GM23338 (cell line): ENCODE measurements around the gene GRID2IP. TPM values are rescaled to one million over a fixed set of nuclear protein-coding genes. Genes with fewer than 3 reads are reported as not detected.
A peak's percentile ranks its signal among the peaks of the same experiment; 100 is the strongest.

ENCODE experiments used
- ATAC-seq: fragments of 200-7000 bp; cut with Tn5 transposase; 3 replicates; pipeline ENCODE4 v1.9.1; 2020
- DNase-seq: peaks from one replicate; pipeline ENCODE4 v3.0.0-alpha.2; 2015; ENCODE audit warnings: low spot score
- H2AFZ ChIP-seq: fragments of 200-600 bp; sonication (generic); 2 replicates; pipeline ENCODE4 v1.8.0; 2016; ENCODE audit warnings: antibody characterized with exemption, mild to moderate bottlenecking, moderate library complexity
- H3F3A ChIP-seq: fragments of 200-600 bp; sonication (generic); replicated peaks from 2 replicates; pipeline ENCODE4 v1.8.0; 2017; ENCODE audit warnings: antibody characterized with exemption, mixed run types, low read depth
- H3K27ac ChIP-seq: fragments of 200-600 bp; sonication (generic); 2 replicates; pipeline ENCODE4 v1.6.1; 2016; ENCODE audit warnings: low read depth
- H3K27me3 ChIP-seq: fragments of 200-600 bp; sonication (generic); 2 replicates; pipeline ENCODE4 v1.8.0; 2016; ENCODE audit warnings: mild to moderate bottlenecking, mixed run types, moderate library complexity; ENCODE audit not compliant: insufficient read depth
- H3K36me3 ChIP-seq: fragments of 200-600 bp; sonication (generic); 2 replicates; pipeline ENCODE4 v1.8.0; 2016; ENCODE audit warnings: mild to moderate bottlenecking; ENCODE audit not compliant: insufficient read depth
- H3K4me1 ChIP-seq: fragments of 200-600 bp; sonication (generic); 2 replicates; pipeline ENCODE4 v1.8.0; 2016; ENCODE audit warnings: mild to moderate bottlenecking, moderate library complexity; ENCODE audit not compliant: insufficient read depth
- H3K4me2 ChIP-seq: fragments of 200-600 bp; sonication (generic); 2 replicates; pipeline ENCODE4 v1.7.1; 2017; ENCODE audit warnings: mixed run types
- H3K4me3 ChIP-seq: fragments of 200-600 bp; sonication (generic); 2 replicates; pipeline ENCODE4 v1.6.1; 2016; ENCODE audit warnings: mixed run types
- H3K79me2 ChIP-seq: fragments of 200-600 bp; sonication (generic); replicated peaks from 2 replicates; pipeline ENCODE4 v1.8.0; 2017; ENCODE audit warnings: mild to moderate bottlenecking; ENCODE audit not compliant: insufficient read depth
- H3K9me2 ChIP-seq: fragments of 200-600 bp; sonication (generic); 2 replicates; pipeline ENCODE4 v1.8.0; 2017; ENCODE audit not compliant: insufficient read depth
- H4K20me1 ChIP-seq: fragments of 200-600 bp; sonication (generic); replicated peaks from 2 replicates; pipeline ENCODE4 v1.8.0; 2017; ENCODE audit warnings: mild to moderate bottlenecking; ENCODE audit not compliant: insufficient read depth
- H3K27ac Mint-ChIP-seq: 2 replicates; pipeline ENCODE4 v1.8.0; 2020; ENCODE audit warnings: inconsistent platforms, mild to moderate bottlenecking, moderate library complexity, mixed read lengths
- H3K27me3 Mint-ChIP-seq: 3 replicates; pipeline ENCODE4 v1.8.0; 2022; ENCODE audit warnings: low read depth, mild to moderate bottlenecking, moderate library complexity, mixed read lengths, inconsistent platforms; ENCODE audit not compliant: insufficient read depth, poor library complexity
- H3K36me3 Mint-ChIP-seq: 3 replicates; pipeline ENCODE4 v1.8.0; 2021; ENCODE audit warnings: low read depth, mild to moderate bottlenecking, inconsistent platforms, moderate library complexity, mixed read lengths
- H3K4me1 Mint-ChIP-seq: 3 replicates; pipeline ENCODE4 v1.8.0; 2020; ENCODE audit warnings: mild to moderate bottlenecking, inconsistent platforms, mixed read lengths
- H3K4me3 Mint-ChIP-seq: 3 replicates; pipeline ENCODE4 v1.8.0; 2021; ENCODE audit warnings: moderate library complexity, mild to moderate bottlenecking, inconsistent platforms, mixed read lengths
- H3K9me3 Mint-ChIP-seq: 3 replicates; pipeline ENCODE4 v1.8.0; 2020; ENCODE audit warnings: moderate library complexity, mild to moderate bottlenecking, inconsistent platforms, mixed read lengths
- CREB1 ChIP-seq: fragments of 250-450 bp; sonication (Bioruptor Pico); IDR thresholded peaks from 2 replicates; pipeline ENCODE4 v1.5.0; 2020; ENCODE audit warnings: low read depth, mild to moderate bottlenecking, moderate library complexity
- CTCF ChIP-seq, 2 experiments: fragments of 200-600 bp in 1 of 2; sonication (generic) in 1 of 2; conservative IDR thresholded peaks; 2 replicates each; pipeline versions ENCODE4 v1.5.1 to v1.6.1; 2016 to 2017; ENCODE audit warnings: antibody characterized with exemption in 2 of 2, low read depth in 2 of 2, mild to moderate bottlenecking in 2 of 2, moderate library complexity in 1 of 2
- EZH2 ChIP-seq: fragments of 200-600 bp; sonication (generic); IDR thresholded peaks from one replicate; pipeline ENCODE4 v1.8.0; 2017; ENCODE audit warnings: antibody characterized with exemption, mild to moderate bottlenecking, low read depth; ENCODE audit not compliant: unreplicated experiment
- EZH2phosphoT487 ChIP-seq: fragments of 200-600 bp; sonication (generic); IDR thresholded peaks from one replicate; pipeline ENCODE4 v1.8.1; 2018; ENCODE audit warnings: antibody characterized with exemption; ENCODE audit not compliant: unreplicated experiment
- JUNB ChIP-seq: IDR thresholded peaks from one replicate; pipeline ENCODE4 v1.6.1; 2016; ENCODE audit warnings: antibody characterized with exemption; ENCODE audit not compliant: unreplicated experiment
- NANOG ChIP-seq: IDR thresholded peaks from 2 replicates; pipeline ENCODE4 v1.6.1; 2016; ENCODE audit warnings: antibody characterized with exemption, borderline replicate concordance
- POLR2AphosphoS5 ChIP-seq: IDR thresholded peaks from 2 replicates; pipeline ENCODE4 v1.6.1; 2016; ENCODE audit warnings: antibody characterized with exemption, low read depth
- ZNF114 ChIP-seq: fragments of 250-450 bp; sonication (Bioruptor Pico); IDR thresholded peaks from 2 replicates; pipeline ENCODE4 v1.5.0; 2020; ENCODE audit warnings: mild to moderate bottlenecking, moderate library complexity
- ZNF462 ChIP-seq: fragments of 250-450 bp; sonication (Bioruptor Pico); IDR thresholded peaks from 2 replicates; pipeline ENCODE4 v1.5.0; 2020; ENCODE audit warnings: mild to moderate bottlenecking, moderate library complexity
- polyA plus RNA-seq: library from polyadenylated mRNA; unstranded; fragments of >200 nt; fragmentation: Nextera tagmentation; extraction: Ambion mirVana; gene quantifications from 2 replicates; pipeline ENCODE4 v1.2.1, GENCODE V29; 2016
- total RNA-seq: library from RNA; depleted of rRNA; stranded (reverse); fragments of >200 nt; shearing (Covaris generic); gene quantifications from 2 replicates; pipeline ENCODE4 v1.2.3, GENCODE V29; 2014

The GRID2IP gene
- total and polyA plus RNA-seq, 2 experiments from 2014 or later = 0.73 to 1.5 TPM

DNA sequence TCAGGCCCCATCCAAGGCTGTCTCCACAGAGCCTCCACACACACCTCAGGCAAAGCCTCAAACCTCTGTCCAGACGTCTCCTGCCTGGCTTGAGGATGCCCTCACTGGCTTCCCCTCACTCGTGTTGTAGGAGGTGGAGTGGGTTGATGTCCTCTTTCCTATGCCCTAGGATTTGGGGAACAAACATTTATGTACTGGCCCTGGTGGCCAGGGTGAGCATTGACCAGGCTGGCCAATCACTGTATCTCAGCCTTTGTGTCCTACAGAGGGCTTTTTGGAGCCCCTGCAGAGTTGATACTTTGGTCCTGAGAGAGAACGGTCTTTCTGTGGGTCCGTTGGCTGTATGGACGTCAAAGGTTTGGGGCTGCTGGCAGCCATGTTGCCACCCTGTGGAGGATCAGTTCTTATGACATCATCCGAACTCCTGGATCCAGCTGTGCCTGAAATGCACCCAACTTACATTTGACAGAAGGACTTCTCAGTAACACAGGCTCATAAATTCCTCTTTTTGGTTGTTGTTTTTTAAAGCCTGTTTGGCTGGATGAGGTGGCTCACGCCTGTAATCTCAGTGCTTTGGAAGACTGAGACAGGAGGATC lies 2.3 kb upstream of the GRID2IP start:
- H3K4me3 Mint-ChIP-seq = no peak overlapping the region
- DNase-seq (peak; percentile 49), ATAC-seq (peak; percentile 18; the same call in 2 of the 3 replicates)

GRCh38 chr7:6547400-6547799 lies 3.9 kb downstream of the GRID2IP start:
- H2AFZ ChIP-seq = no peak overlapping the region
- TF ChIP-seq EZH2phosphoT487 = no peak
- TF ChIP-seq JUNB = no peak
- no peak for TF ChIP-seq EZH2
- no peak for TF ChIP-seq ZNF462 (CRISPR knock-in tag)
- no peak for TF ChIP-seq NANOG
- no peak for TF ChIP-seq POLR2AphosphoS5
- H3K4me1 ChIP-seq = no peaks in the 10 kb centered on the region
- no peaks in the 10 kb centered on the region for H3F3A ChIP-seq
- H3K4me3 ChIP-seq = no peak overlapping the region
- no peaks in the 10 kb centered on the region; the same call in 2 of the 3 replicates for H3K4me1 Mint-ChIP-seq
- DNase-seq (no peak), ATAC-seq (no peak)
- H3K9me2 ChIP-seq = no peaks in the 10 kb centered on the region
- H3K4me2 ChIP-seq = no peak overlapping the region
- no peak overlapping the region for H3K27ac ChIP-seq
- H3K9me3 Mint-ChIP-seq = no peaks in the 10 kb centered on the region; the same call in 2 of the 3 replicates
- H3K36me3 Mint-ChIP-seq = no peaks in the 10 kb centered on the region
- no peaks in the 10 kb centered on the region for H3K36me3 ChIP-seq
- H3K27me3 ChIP-seq = no peaks in the 10 kb centered on the region
- peaks cover 9% of the 10 kb centered on the region for H3K27me3 Mint-ChIP-seq
- no peak overlapping the region for H3K27ac Mint-ChIP-seq
- no peaks in the 10 kb centered on the region for H3K79me2 ChIP-seq
- H3K4me3 Mint-ChIP-seq = no peak overlapping the region
- no peaks in the 10 kb centered on the region for H4K20me1 ChIP-seq

More for the DNA sequence above, 2.3 kb upstream of the GRID2IP start:
- H3K4me2 ChIP-seq = no peak overlapping the region
- Mint-ChIP-seq H3K27ac (no peak overlapping the region), H3K4me1 (no peaks in the 10 kb centered on the region), H3K36me3 (no peaks in the 10 kb centered on the region), H3K27me3 (peaks cover 11% of the 10 kb centered on the region), H3K9me3 (no peaks in the 10 kb centered on the region)
- H3K9me2 ChIP-seq = 0 out of 2 replicates have a peak, but pooled peaks cover 3% of the 10 kb centered on the region
- H3K27ac ChIP-seq = no peak overlapping the region
- H3K79me2 ChIP-seq = no peaks in the 10 kb centered on the region
- H2AFZ ChIP-seq = 0 out of 2 replicates have a peak overlapping the region, but pooled peaks have one; percentile 9
- H3K4me1 ChIP-seq = no peaks in the 10 kb centered on the region
- TF ChIP-seq CTCF (conservative IDR thresholded peaks at IDR 0.05; ENCODE audit: low read depth in 2 of 2) = peak in 1 of 2 experiments; percentile 40; a peak in 2 of 4 replicates
- TF ChIP-seq CREB1 = 0 out of 2 replicates have a peak, but pooled peaks have one; percentile 38
- TF ChIP-seq ZNF114 (CRISPR knock-in tag) = no peak
- no peaks in the 10 kb centered on the region for H3K36me3 ChIP-seq
- H3F3A ChIP-seq = no peaks in the 10 kb centered on the region
- no peaks in the 10 kb centered on the region for H3K27me3 ChIP-seq
- no peaks in the 10 kb centered on the region for H4K20me1 ChIP-seq
- H3K4me3 ChIP-seq = no peak overlapping the region
